ENCODE data around the gene CTNND2. TPM values are rescaled to one million over a fixed set of nuclear protein-coding genes. Genes with fewer than 3 reads are reported as not detected.

The CTNND2 gene
- total and polyA plus RNA-seq, 9 of the 15 experiments (the other 6 are each of a cell fraction or from before 2014, with no cell fraction given), result 0.03 to 0.35 TPM; not detected in 7

GRCh38 chr5:11715461-11716196, 188.6 kb downstream of the CTNND2 start:
- TF ChIP-seq TSC22D4 (tag; IDR thresholded peaks at IDR 0.05), result no peak
- no peak for TF ChIP-seq BRCA1 (IDR thresholded peaks at IDR 0.05)
- TF ChIP-seq BRCA1 (CRISPR knock-in tag; IDR thresholded peaks at IDR 0.05), result no peak
- TF ChIP-seq ERF (CRISPR knock-in tag; IDR thresholded peaks at IDR 0.05), result no peak
- no peak for TF ChIP-seq GTF2F1 (IDR thresholded peaks at IDR 0.05; ENCODE audit: low read depth, low read length)
- no peak for TF ChIP-seq MAFF (IDR thresholded peaks at IDR 0.05; ENCODE audit: low read length)
- TF ChIP-seq CBX2 (IDR thresholded peaks at IDR 0.05; ENCODE audit: insufficient read depth, low read length, poor library complexity, severe bottlenecking), result no peak
- TF ChIP-seq SNAPC5 (CRISPR knock-in tag; IDR thresholded peaks at IDR 0.05), result no peak
- no peak for TF ChIP-seq ZNF57 (CRISPR knock-in tag; IDR thresholded peaks at IDR 0.05)
- TF ChIP-seq IFI16 (CRISPR knock-in tag; IDR thresholded peaks at IDR 0.05), result no peak
- WGBS (ENCODE audit: insufficient coverage, low coverage, missing lambda C conversion rate), result under 1% methylated on average over 6 of the region's 6 CpGs
- DNase-seq (ENCODE audit: extremely low read depth in 1 of 4, low spot score in 3 of 4) (no peak), ATAC-seq (no peak), FAIRE-seq (no peak)
- Histone ChIP-seq H3K9me1 (ENCODE audit: control insufficient read depth, insufficient read depth, low read length) (no peaks in the 10 kb centered on the region), H2AFZ (ENCODE audit: low read depth, low read length) (no peak overlapping the region), H3K9me3 (replicated peaks; ENCODE audit: control insufficient read depth, insufficient read depth, low read depth, low read length) (no peaks in the 10 kb centered on the region), H3K79me2 (ENCODE audit: control insufficient read depth, insufficient read depth, low read length) (no peaks in the 10 kb centered on the region), H3K27ac (ENCODE audit: extremely low read depth, low read depth, low read length) (no peak overlapping the region), H3K27me3 (ENCODE audit: control insufficient read depth in 2 of 2, insufficient read depth in 2 of 2, low read length in 2 of 2) (no peaks in the 10 kb centered on the region), H4K20me1 (replicated peaks; ENCODE audit: control insufficient read depth, insufficient read depth, low read length) (no peaks in the 10 kb centered on the region), H3K36me3 (ENCODE audit: control insufficient read depth, insufficient read depth, low read length) (no peaks in the 10 kb centered on the region), H3K9ac (ENCODE audit: insufficient read depth in 1 of 2, low read depth in 2 of 2, low read length in 2 of 2) (no peak overlapping the region), H3K4me2 (ENCODE audit: insufficient read depth, low read length) (no peak overlapping the region), H3K4me1 (replicated peaks in 1 of 2; ENCODE audit: control insufficient read depth in 2 of 2, insufficient read depth in 2 of 2, low read length in 2 of 2) (no peaks in the 10 kb centered on the region), H3K4me3 (no peak overlapping the region)
- intact Hi-C loops (cut with micrococcal nuclease), result no loop called here
- no TSS peak for BruUV-seq (replicated peaks)
- in situ Hi-C loops (cut with MboI), result no loop called here
- ChIA-PET POLR2A (no interaction called here), CTCF (ENCODE audit: low intra/inter-chr PET ratio) (no interaction called here)

Measured in K562 (cell line).